A549 (cell line): ENCODE results near the gene SLC38A3. TPM values are rescaled to one million over a fixed set of nuclear protein-coding genes. Genes with fewer than 3 reads are reported as not detected.

Experiments used
- ATAC-seq, 2 experiments: fragments of 200-7000 bp in 1 of 2; fragments of >200 bp in 1 of 2; cut with Nextera tagmentation in 1 of 2; cut with Tn5 transposase in 1 of 2; 3 replicates each; pipeline versions ENCODE4 v1.8.0 to v1.9.1; 2018 to 2020; ENCODE audit warnings: mild to moderate bottlenecking in 1 of 2, moderate library complexity in 1 of 2
- CTCF ChIA-PET: fragments of 300-600 bp; sonication (Branson Sonifier 250); formaldehyde crosslinking; extraction: SDS; loops from one replicate; lab custom pipeline; 2021; ENCODE audit warnings: antibody characterized with exemption, inconsistent platforms; lab: Yijun Ruan, JAX
- POLR2A ChIA-PET: fragments of 350-600 bp; formaldehyde crosslinking; extraction: SDS; loops from one replicate; lab custom pipeline; 2021; ENCODE audit warnings: antibody characterized with exemption, inconsistent platforms; lab: Yijun Ruan, JAX
- DNase-seq, 2 experiments: peaks; one replicate each; pipeline versions ENCODE4 v3.0.0 to v3.0.0-alpha.2; 2011 to 2016; ENCODE audit warnings: low read depth in 1 of 2, low spot score in 1 of 2
- FAIRE-seq: peaks from 2 replicates; lab custom pipeline; 2011; peaks lifted over from hg19 to GRCh38; lab: Jason Lieb, UNC
- H3K27ac ChIP-seq, 2 experiments: fragments of >200 bp; sonication (Bioruptor Twin); formaldehyde crosslinking; 3 replicates each; pipeline ENCODE4 v1.5.1; 2016 to 2017
- H3K4me1 ChIP-seq: fragments of >200 bp; sonication (Bioruptor Twin); formaldehyde crosslinking; 3 replicates; pipeline ENCODE4 v1.6.1; 2016
- H3K4me2 ChIP-seq: fragments of >200 bp; sonication (Bioruptor Twin); formaldehyde crosslinking; 3 replicates; pipeline ENCODE4 v1.6.1; 2016
- H3K4me3 ChIP-seq: fragments of >200 bp; sonication (Bioruptor Twin); formaldehyde crosslinking; 3 replicates; pipeline ENCODE4 v1.5.1; 2016
- H3K9me3 ChIP-seq: fragments of >200 bp; sonication (Bioruptor Twin); formaldehyde crosslinking; 3 replicates; pipeline ENCODE4 v1.6.1; 2016
- BHLHE40 ChIP-seq: IDR thresholded peaks from 2 replicates; pipeline ENCODE4 v1.6.1; 2012; ENCODE audit warnings: low read depth, low read length, inconsistent platforms
- CHD2 ChIP-seq: fragments of 150-350 bp; IDR thresholded peaks from 2 replicates; pipeline ENCODE4 v1.6.1; 2014; ENCODE audit warnings: low read length; ENCODE audit not compliant: partially characterized antibody
- CTCF ChIP-seq: fragments of >200 bp; sonication (Bioruptor Twin); formaldehyde crosslinking; IDR thresholded peaks from 3 replicates; pipeline ENCODE4 v1.5.1; 2016
- EHF ChIP-seq: fragments of 250-450 bp; sonication (Bioruptor Pico); IDR thresholded peaks from 2 replicates; pipeline ENCODE4 v1.5.0; 2020; ENCODE audit warnings: mild to moderate bottlenecking
- FOXS1 ChIP-seq: fragments of 250-450 bp; sonication (Bioruptor Pico); IDR thresholded peaks from 2 replicates; pipeline ENCODE4 v1.5.0; 2020; ENCODE audit warnings: mild to moderate bottlenecking, moderate library complexity
- HES2 ChIP-seq: fragments of >200 bp; sonication (Bioruptor Twin); formaldehyde crosslinking; IDR thresholded peaks from 2 replicates; pipeline ENCODE4 v1.6.1; 2016
- HEYL ChIP-seq: fragments of 250-450 bp; sonication (Bioruptor Pico); IDR thresholded peaks from 2 replicates; pipeline ENCODE4 v1.8.0; 2021; ENCODE audit warnings: mild to moderate bottlenecking, moderate library complexity
- JUN ChIP-seq, 2 experiments: fragments of >200 bp; sonication (Bioruptor Twin); formaldehyde crosslinking; IDR thresholded peaks; 2 replicates in 1 of 2; 3 replicates in 1 of 2; pipeline ENCODE4 v1.6.1; 2016 to 2017
- MAFK ChIP-seq: fragments of 450-650 bp; IDR thresholded peaks from 2 replicates; pipeline ENCODE4 v1.6.1; 2014; ENCODE audit not compliant: partially characterized antibody
- NFE2L2 ChIP-seq: fragments of 150-350 bp; conservative IDR thresholded peaks from 2 replicates; pipeline ENCODE4 v1.6.1; 2014; ENCODE audit warnings: low read length
- NPAS2 ChIP-seq: fragments of 250-450 bp; sonication (Bioruptor Pico); IDR thresholded peaks from 2 replicates; pipeline ENCODE4 v1.8.0; 2022; ENCODE audit warnings: mild to moderate bottlenecking, moderate library complexity, borderline replicate concordance
- PHF8 ChIP-seq: fragments of 200-600 bp; sonication (generic); IDR thresholded peaks from 2 replicates; pipeline ENCODE4 v1.6.1; 2016; ENCODE audit warnings: low read depth, mild to moderate bottlenecking, antibody characterized with exemption, moderate library complexity, borderline replicate concordance
- RAD21 ChIP-seq, 2 experiments: fragments of >200 bp in 1 of 2; sonication (Bioruptor Twin) in 1 of 2; formaldehyde crosslinking in 1 of 2; IDR thresholded peaks in 1 of 2; conservative IDR thresholded peaks in 1 of 2; 2 replicates in 1 of 2; 3 replicates in 1 of 2; pipeline ENCODE4 v1.6.1; 2012 to 2018; ENCODE audit warnings: inconsistent platforms in 1 of 2
- RARB ChIP-seq: fragments of 250-450 bp; sonication (Bioruptor Pico); IDR thresholded peaks from 2 replicates; pipeline ENCODE4 v1.8.0; 2021; ENCODE audit warnings: mild to moderate bottlenecking, moderate library complexity
- RNF2 ChIP-seq: fragments of 200-600 bp; sonication (generic); IDR thresholded peaks from 2 replicates; pipeline ENCODE4 v1.6.1; 2016; ENCODE audit warnings: low read depth, mild to moderate bottlenecking, antibody characterized with exemption, moderate library complexity, borderline replicate concordance
- SREBF2 ChIP-seq: fragments of 450-650 bp; IDR thresholded peaks from 2 replicates; pipeline ENCODE4 v1.6.1; 2014; ENCODE audit warnings: mild to moderate bottlenecking, moderate library complexity
- TFCP2L1 ChIP-seq: fragments of 250-450 bp; sonication (Bioruptor Pico); IDR thresholded peaks from 2 replicates; pipeline ENCODE4 v1.5.0; 2021; ENCODE audit warnings: mild to moderate bottlenecking
- TP53 ChIP-seq: fragments of 250-450 bp; sonication (Bioruptor Pico); IDR thresholded peaks from 2 replicates; pipeline ENCODE4 v1.5.0; 2021; ENCODE audit warnings: mild to moderate bottlenecking, moderate library complexity
- USF2 ChIP-seq: fragments of 450-650 bp; IDR thresholded peaks from 2 replicates; pipeline ENCODE4 v1.6.1; 2014; ENCODE audit warnings: antibody characterized with exemption
- WGBS: methylation state at CpG from one replicate; pipeline ENCODE4 v1.1.6; 2017; ENCODE audit errors: missing lambda C conversion rate; 5-methylcytosine and 5-hydroxymethylcytosine counted together
- polyA plus RNA-seq, 4 experiments: library from polyadenylated mRNA; depleted of rRNA in 3 of 4; stranded (reverse); fragments of >200 nt; fragmentation: RNase III in 1 of 4; extraction: RNeasy Plus Mini Kit Qiagen cat#74134 plus additional on column Dnase treatment in 1 of 4; gene quantifications; 2 replicates in 3 of 4; 3 replicates in 1 of 4; pipeline ENCODE4 v1.2.3, GENCODE V29; 2011 to 2017
- TF ChIP-seq, protein P1 (sequence below): IDR thresholded peaks from 2 replicates; pipeline ENCODE4 v1.6.1; 2012; ENCODE audit warnings: low read depth, borderline replicate concordance
- TF ChIP-seq, protein P2 (sequence below): fragments of 250-450 bp; sonication (Bioruptor Pico); IDR thresholded peaks from 2 replicates; pipeline ENCODE4 v1.5.0; 2020; ENCODE audit warnings: low read depth, mild to moderate bottlenecking, moderate library complexity
- TF ChIP-seq, protein P3 (sequence below): fragments of 250-450 bp; sonication (Bioruptor Pico); IDR thresholded peaks from 2 replicates; pipeline ENCODE4 v1.5.0; 2021; ENCODE audit warnings: mild to moderate bottlenecking, moderate library complexity, borderline replicate concordance

Gene SLC38A3
- polyA plus RNA-seq, 2 of the 4 experiments (the other 2 are of a cell fraction), result 0.05 TPM; not detected in 1

- no peak for FAIRE-seq
- POLR2A ChIA-PET, result no interaction called here
- H3K4me1 ChIP-seq, result peaks cover 35% of the 10 kb centered on the region
- no peak for ATAC-seq
- peak overlapping the region in 1 of 2 experiments; percentile 40; a peak in 2 of 6 replicates for H3K27ac ChIP-seq
- WGBS, result 77% methylated on average over 3 of the region's 3 CpGs
- TF ChIP-seq HES2 (no peak), MAFK (no peak), NPAS2 (CRISPR knock-in tag) (no peak), SREBF2 (no peak), FOXS1 (CRISPR knock-in tag) (no peak), PHF8 (no peak)
- TF ChIP-seq, protein P1, sequence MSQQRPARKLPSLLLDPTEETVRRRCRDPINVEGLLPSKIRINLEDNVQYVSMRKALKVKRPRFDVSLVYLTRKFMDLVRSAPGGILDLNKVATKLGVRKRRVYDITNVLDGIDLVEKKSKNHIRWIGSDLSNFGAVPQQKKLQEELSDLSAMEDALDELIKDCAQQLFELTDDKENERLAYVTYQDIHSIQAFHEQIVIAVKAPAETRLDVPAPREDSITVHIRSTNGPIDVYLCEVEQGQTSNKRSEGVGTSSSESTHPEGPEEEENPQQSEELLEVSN, result no peak
- CTCF ChIA-PET, result interaction anchor here (1.2 to 7.8 kb wide), 4 partner anchors 12 to 48 kb away, joined by 3 to 55 read pairs (median 16); no protein-coding TSS in a partner anchor
- H3K9me3 ChIP-seq, result no peaks in the 10 kb centered on the region
- no peak for DNase-seq
- no peak overlapping the region for H3K4me3 ChIP-seq
- H3K4me2 ChIP-seq, result no peak overlapping the region
Observed at GRCh38 chr3:50242381-50242770, 37.3 kb downstream of the SLC38A3 start.

- peaks cover 35% of the 10 kb centered on the region for H3K4me1 ChIP-seq
- H3K9me3 ChIP-seq, result no peaks in the 10 kb centered on the region
- peak overlapping the region in 1 of 2 experiments; percentile 40; a peak in 2 of 6 replicates for H3K27ac ChIP-seq
- CTCF ChIA-PET, result interaction anchor here (0.8 to 4.7 kb wide), 7 partner anchors 11 to 49 kb away, joined by 3 to 27 read pairs (median 3); no protein-coding TSS in a partner anchor
- H3K4me2 ChIP-seq, result no peak overlapping the region
- 72% methylated on average over 11 of the region's 14 CpGs for WGBS
- DNase-seq, result no peak
- no peak for ATAC-seq
- POLR2A ChIA-PET, result no interaction called here
- TF ChIP-seq, protein P2, sequence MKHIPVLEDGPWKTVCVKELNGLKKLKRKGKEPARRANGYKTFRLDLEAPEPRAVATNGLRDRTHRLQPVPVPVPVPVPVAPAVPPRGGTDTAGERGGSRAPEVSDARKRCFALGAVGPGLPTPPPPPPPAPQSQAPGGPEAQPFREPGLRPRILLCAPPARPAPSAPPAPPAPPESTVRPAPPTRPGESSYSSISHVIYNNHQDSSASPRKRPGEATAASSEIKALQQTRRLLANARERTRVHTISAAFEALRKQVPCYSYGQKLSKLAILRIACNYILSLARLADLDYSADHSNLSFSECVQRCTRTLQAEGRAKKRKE, result no peak
- TF ChIP-seq FOXS1 (CRISPR knock-in tag) (no peak), CTCF (no peak), JUN (IDR thresholded peaks at IDR 0.05) (no peak), EHF (no peak), CHD2 (no peak), HEYL (CRISPR knock-in tag) (no peak), TP53 (CRISPR knock-in tag) (no peak), HES2 (no peak), BHLHE40 (no peak), RARB (CRISPR knock-in tag) (no peak), USF2 (no peak), NFE2L2 (no peak), TFCP2L1 (no peak), RAD21 (conservative IDR thresholded peaks at IDR 0.05 in 1 of 2, IDR thresholded peaks at IDR 0.05 in 1 of 2) (no peak), RNF2 (no peak)
- TF ChIP-seq, protein P3, sequence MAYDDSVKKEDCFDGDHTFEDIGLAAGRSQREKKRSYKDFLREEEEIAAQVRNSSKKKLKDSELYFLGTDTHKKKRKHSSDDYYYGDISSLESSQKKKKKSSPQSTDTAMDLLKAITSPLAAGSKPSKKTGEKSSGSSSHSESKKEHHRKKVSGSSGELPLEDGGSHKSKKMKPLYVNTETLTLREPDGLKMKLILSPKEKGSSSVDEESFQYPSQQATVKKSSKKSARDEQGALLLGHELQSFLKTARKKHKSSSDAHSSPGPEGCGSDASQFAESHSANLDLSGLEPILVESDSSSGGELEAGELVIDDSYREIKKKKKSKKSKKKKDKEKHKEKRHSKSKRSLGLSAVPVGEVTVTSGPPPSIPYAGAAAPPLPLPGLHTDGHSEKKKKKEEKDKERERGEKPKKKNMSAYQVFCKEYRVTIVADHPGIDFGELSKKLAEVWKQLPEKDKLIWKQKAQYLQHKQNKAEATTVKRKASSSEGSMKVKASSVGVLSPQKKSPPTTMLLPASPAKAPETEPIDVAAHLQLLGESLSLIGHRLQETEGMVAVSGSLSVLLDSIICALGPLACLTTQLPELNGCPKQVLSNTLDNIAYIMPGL (CRISPR knock-in tag), result no peak
- TF ChIP-seq, protein P1, result no peak
- FAIRE-seq, result no peak
- H3K4me3 ChIP-seq, result no peak overlapping the region
Observed at GRCh38 chr3:50242851-50243542, 37.9 kb downstream of the SLC38A3 start.
